Neural progenitor cell (in vitro differentiated cells): Measurements from ENCODE around the gene THSD4. TPM values are rescaled to one million over a fixed set of nuclear protein-coding genes. Genes with fewer than 3 reads are reported as not detected.

Experiments used
- DNase-seq: peaks from one replicate; pipeline ENCODE4 v3.0.0-alpha.2; 2016; ENCODE audit warnings: low spot score
- H2AFZ ChIP-seq: fragments of 200-600 bp; sonication (generic); replicated peaks from 2 replicates; pipeline ENCODE4 v1.6.1; 2016; ENCODE audit warnings: antibody characterized with exemption
- H3F3A ChIP-seq: fragments of 200-600 bp; sonication (generic); 2 replicates; pipeline ENCODE4 v1.6.1; 2016; ENCODE audit warnings: antibody characterized with exemption, low read depth
- H3K27ac ChIP-seq: fragments of 200-600 bp; sonication (generic); 2 replicates; pipeline ENCODE4 v1.5.1; 2016; ENCODE audit warnings: mild to moderate bottlenecking
- H3K27me3 ChIP-seq: fragments of 200-600 bp; sonication (generic); 2 replicates; pipeline ENCODE4 v1.6.1; 2016; ENCODE audit warnings: mild to moderate bottlenecking, moderate library complexity
- H3K36me3 ChIP-seq: fragments of 200-600 bp; sonication (generic); 2 replicates; pipeline ENCODE4 v1.5.1; 2016
- H3K4me1 ChIP-seq: fragments of 200-600 bp; sonication (generic); 2 replicates; pipeline ENCODE4 v1.6.1; 2016; ENCODE audit warnings: mixed run types
- H3K4me2 ChIP-seq: fragments of 200-600 bp; sonication (generic); 2 replicates; pipeline ENCODE4 v1.6.1; 2016
- H3K4me3 ChIP-seq: fragments of 200-600 bp; sonication (generic); 2 replicates; pipeline ENCODE4 v1.5.1; 2016
- H3K79me2 ChIP-seq: fragments of 200-600 bp; sonication (generic); 2 replicates; pipeline ENCODE4 v1.6.1; 2016; ENCODE audit warnings: low read depth
- H3K9ac ChIP-seq: fragments of 200-600 bp; sonication (generic); 2 replicates; pipeline ENCODE4 v1.6.1; 2016
- H3K9me3 ChIP-seq: fragments of 200-600 bp; sonication (generic); 2 replicates; pipeline ENCODE4 v1.5.1; 2016; ENCODE audit warnings: low read depth
- H4K20me1 ChIP-seq: fragments of 200-600 bp; sonication (generic); 2 replicates; pipeline ENCODE4 v1.6.1; 2016; ENCODE audit warnings: low read depth
- H3K27ac Mint-ChIP-seq: 3 replicates; pipeline ENCODE4 v1.8.0; 2021; ENCODE audit warnings: mixed read lengths
- H3K27me3 Mint-ChIP-seq: 2 replicates; pipeline ENCODE4 v1.8.0; 2022; ENCODE audit warnings: low read depth, mild to moderate bottlenecking, inconsistent platforms, moderate library complexity, mixed read lengths; ENCODE audit not compliant: insufficient read depth
- H3K36me3 Mint-ChIP-seq: 3 replicates; pipeline ENCODE4 v1.8.0; 2021; ENCODE audit warnings: mixed read lengths
- H3K4me1 Mint-ChIP-seq: 3 replicates; pipeline ENCODE4 v1.8.0; 2021; ENCODE audit warnings: mixed read lengths
- H3K4me3 Mint-ChIP-seq: 3 replicates; pipeline ENCODE4 v1.8.0; 2021; ENCODE audit warnings: mild to moderate bottlenecking, moderate library complexity, mixed read lengths
- H3K9me3 Mint-ChIP-seq: 3 replicates; pipeline ENCODE4 v1.8.0; 2020; ENCODE audit warnings: mixed read lengths
- CTCF ChIP-seq: fragments of 200-600 bp; sonication (generic); IDR thresholded peaks from 2 replicates; pipeline ENCODE4 v1.5.1; 2017; ENCODE audit warnings: antibody characterized with exemption, mild to moderate bottlenecking
- EZH2 ChIP-seq: fragments of 200-600 bp; sonication (generic); IDR thresholded peaks from 2 replicates; pipeline ENCODE4 v1.6.1; 2017; ENCODE audit warnings: antibody characterized with exemption, mild to moderate bottlenecking, moderate library complexity
- EZH2phosphoT487 ChIP-seq: fragments of 200-600 bp; sonication (generic); IDR thresholded peaks from 2 replicates; pipeline ENCODE4 v1.6.1; 2017; ENCODE audit warnings: antibody characterized with exemption
- total RNA-seq: library from RNA; depleted of rRNA; stranded (reverse); fragments of >200 nt; gene quantifications from 2 replicates; pipeline ENCODE4 v1.2.3, GENCODE V29; 2015; ENCODE audit warnings: low replicate concordance

The THSD4 gene
- total RNA-seq, 1 donor from 2014 or later: 2.4 TPM

GRCh38 chr15:71807691-71808091 is 692.4 kb downstream of the THSD4 start:
- peak overlapping the region; percentile 24 for H3K4me3 ChIP-seq
- TF ChIP-seq EZH2: no peak
- DNase-seq: peak; percentile 32

GRCh38 chr15:71808311-71809020 is 693.2 kb downstream of the THSD4 start:
- Mint-ChIP-seq H3K27me3 (peaks cover 9% of the 10 kb centered on the region), H3K36me3 (no peaks in the 10 kb centered on the region), H3K27ac (peak overlapping the region; percentile 33), H3K4me1 (peaks cover 45% of the 10 kb centered on the region), H3K9me3 (no peaks in the 10 kb centered on the region), H3K4me3 (no peak overlapping the region)
- Histone ChIP-seq H3K9ac (no peak overlapping the region), H4K20me1 (peaks cover 6% of the 10 kb centered on the region), H3K4me1 (peaks cover 29% of the 10 kb centered on the region), H3F3A (peaks cover 24% of the 10 kb centered on the region), H2AFZ (no peak overlapping the region), H3K4me2 (peak overlapping the region; percentile 72), H3K36me3 (no peaks in the 10 kb centered on the region), H3K79me2 (no peaks in the 10 kb centered on the region), H3K27me3 (no peaks in the 10 kb centered on the region), H3K27ac (no peak overlapping the region), H3K9me3 (no peaks in the 10 kb centered on the region), H3K4me3 (no peak overlapping the region)
- DNase-seq: no peak
- no peak for TF ChIP-seq EZH2phosphoT487

More at GRCh38 chr15:71807691-71808091, 692.4 kb downstream of the THSD4 start:
- Histone ChIP-seq H3K9me3 (no peaks in the 10 kb centered on the region), H4K20me1 (peaks cover 6% of the 10 kb centered on the region), H2AFZ (peak overlapping the region; percentile 90), H3K27me3 (no peaks in the 10 kb centered on the region), H3K79me2 (no peaks in the 10 kb centered on the region), H3K27ac (peak overlapping the region; percentile 43), H3K4me2 (peak overlapping the region; percentile 72), H3F3A (peaks cover 24% of the 10 kb centered on the region), H3K9ac (no peak overlapping the region), H3K36me3 (no peaks in the 10 kb centered on the region), H3K4me1 (peaks cover 29% of the 10 kb centered on the region)
- peak overlapping the region; percentile 1 for H3K4me3 Mint-ChIP-seq
- peak overlapping the region; percentile 33 for H3K27ac Mint-ChIP-seq
- peaks cover 45% of the 10 kb centered on the region for H3K4me1 Mint-ChIP-seq
- no peaks in the 10 kb centered on the region for H3K36me3 Mint-ChIP-seq
- no peaks in the 10 kb centered on the region for H3K9me3 Mint-ChIP-seq
- H3K27me3 Mint-ChIP-seq: peaks cover 11% of the 10 kb centered on the region

- H3K4me1 Mint-ChIP-seq: peaks cover 45% of the 10 kb centered on the region
- no peak overlapping the region for H3K9ac ChIP-seq
- no peak overlapping the region for H3K4me3 ChIP-seq
- peaks cover 6% of the 10 kb centered on the region for H4K20me1 ChIP-seq
- H3K4me3 Mint-ChIP-seq: no peak overlapping the region
- no peak for DNase-seq
- H3K36me3 Mint-ChIP-seq: no peaks in the 10 kb centered on the region
- H3K27me3 Mint-ChIP-seq: peaks cover 9% of the 10 kb centered on the region
- H3K9me3 ChIP-seq: no peaks in the 10 kb centered on the region
- H3K27me3 ChIP-seq: no peaks in the 10 kb centered on the region
- no peaks in the 10 kb centered on the region for H3K9me3 Mint-ChIP-seq
- H3K4me1 ChIP-seq: peaks cover 29% of the 10 kb centered on the region
- TF ChIP-seq CTCF (no peak), EZH2 (no peak), EZH2phosphoT487 (no peak)
- no peak overlapping the region for H3K27ac ChIP-seq
- no peaks in the 10 kb centered on the region for H3K36me3 ChIP-seq
- H3K79me2 ChIP-seq: no peaks in the 10 kb centered on the region
- peaks cover 24% of the 10 kb centered on the region for H3F3A ChIP-seq
- H3K4me2 ChIP-seq: no peak overlapping the region
- H3K27ac Mint-ChIP-seq: no peak overlapping the region
- no peak overlapping the region for H2AFZ ChIP-seq
Observed at GRCh38 chr15:71809346-71809745, 694.1 kb downstream of the THSD4 start.

GRCh38 chr15:71810256-71811035 is 695.2 kb downstream of the THSD4 start, which contains the start of gene NR2E3:
Gene NR2E3 (plus strand): TSS chr15:71810554. CDS start chr15:71810744, 190 bp downstream.
- Histone ChIP-seq H3K9me3 (no peaks in the 10 kb centered on the region), H3K4me2 (no peak within 1 kb of the TSS), H3K4me1 (peaks cover 25% of the 10 kb centered on the region), H3K9ac (no peak within 1 kb of the TSS), H3K79me2 (no peaks in the 10 kb centered on the region), H4K20me1 (peaks cover 6% of the 10 kb centered on the region), H3K4me3 (no peak within 1 kb of the TSS), H3F3A (peaks cover 24% of the 10 kb centered on the region), H2AFZ (no peak within 1 kb of the TSS), H3K36me3 (no peaks in the 10 kb centered on the region), H3K27me3 (no peaks in the 10 kb centered on the region), H3K27ac (no peak within 1 kb of the TSS)
- H3K4me1 Mint-ChIP-seq: peaks cover 36% of the 10 kb centered on the region
- no peak within 1 kb of the TSS for H3K27ac Mint-ChIP-seq
- no peak for DNase-seq
- H3K36me3 Mint-ChIP-seq: no peaks in the 10 kb centered on the region
- H3K4me3 Mint-ChIP-seq: no peak within 1 kb of the TSS
- peaks cover 11% of the 10 kb centered on the region for H3K27me3 Mint-ChIP-seq
- no peaks in the 10 kb centered on the region for H3K9me3 Mint-ChIP-seq
- no peak for TF ChIP-seq CTCF
- no peak for TF ChIP-seq EZH2phosphoT487
- TF ChIP-seq EZH2: no peak
